HCT116 (cell line): ENCODE results near the gene SLC23A1. TPM values are rescaled to one million over a fixed set of nuclear protein-coding genes. Genes with fewer than 3 reads are reported as not detected.

Experiments
- ATAC-seq: fragments of 200-7000 bp; cut with Tn5 transposase; 2 replicates; pipeline ENCODE4 v1.9.1; 2020; ENCODE audit warnings: mild to moderate bottlenecking, moderate library complexity
- BruUV-seq: library from RNA; stranded (reverse); fragments of 400-500 nt; replicated peaks from 2 replicates; lab custom pipeline; 2021; lab: Mats Ljungman, UMichigan
- CTCF ChIA-PET: fragments of 300-600 bp; sonication (Branson Sonifier 250); formaldehyde crosslinking; loops from one replicate; lab custom pipeline; 2021; ENCODE audit warnings: antibody characterized with exemption; lab: Charles Lee
- POLR2A ChIA-PET: fragments of 300-600, 350-600 bp; sonication (Branson Sonifier 250); formaldehyde crosslinking; loops from one replicate; lab custom pipeline; 2021; ENCODE audit warnings: antibody characterized with exemption; lab: Charles Lee
- RAD21 ChIA-PET, 2 experiments: fragments of 300-600 bp; sonication (Branson Sonifier 250); formaldehyde crosslinking; loops; one replicate each; lab custom pipeline; 2023; ENCODE audit warnings: low total read pairs in 2 of 2; ENCODE audit not compliant: uncharacterized antibody in 2 of 2, unreplicated experiment in 2 of 2, low non-redundant PET in 1 of 2; lab: Charles Lee
- DNase-seq: peaks from one replicate; pipeline ENCODE4 v3.0.0-alpha.2; 2010; ENCODE audit warnings: low read depth, low spot score
- H2AFZ ChIP-seq: fragments of 200-600 bp; shearing (Covaris generic), sonication (generic); 2 replicates; pipeline ENCODE4 v1.6.1; 2017; ENCODE audit warnings: low read depth, mixed run types, mixed read lengths, antibody characterized with exemption, low read length; ENCODE audit not compliant: poor library complexity, severe bottlenecking
- H3K27ac ChIP-seq: 2 replicates; pipeline ENCODE4 v1.5.1; 2012; ENCODE audit warnings: low read depth, low read length
- H3K27me3 ChIP-seq: fragments of 200-600 bp; sonication (generic); 2 replicates; pipeline ENCODE4 v1.6.1; 2016; ENCODE audit warnings: mixed run types, low read length, mixed read lengths; ENCODE audit not compliant: insufficient read depth
- H3K36me3 ChIP-seq, 2 experiments: fragments of 200-500 bp in 1 of 2; fragments of 200-600 bp in 1 of 2; sonication (Bioruptor generic) in 1 of 2; sonication (generic) in 1 of 2; 2 replicates each; pipeline versions ENCODE4 v1.5.1 to v1.6.1; 2014 to 2016; ENCODE audit warnings: low read length in 2 of 2, inconsistent platforms in 1 of 2, mixed read lengths in 1 of 2, mixed run types in 1 of 2; ENCODE audit not compliant: insufficient read depth in 2 of 2, control insufficient read depth in 1 of 2
- H3K4me1 ChIP-seq, 2 experiments: fragments of 200-600 bp in 1 of 2; sonication (generic) in 1 of 2; 2 replicates each; pipeline versions ENCODE4 v1.5.1 to v1.6.1; 2012 to 2017; ENCODE audit warnings: low read length in 2 of 2, inconsistent platforms in 1 of 2, mild to moderate bottlenecking in 1 of 2, mixed read lengths in 1 of 2, mixed run types in 1 of 2, moderate library complexity in 1 of 2; ENCODE audit not compliant: insufficient read depth in 2 of 2, control insufficient read depth in 1 of 2
- H3K4me2 ChIP-seq: fragments of 200-600 bp; sonication (generic); 2 replicates; pipeline ENCODE4 v1.6.1; 2017; ENCODE audit warnings: mixed run types, low read length, mixed read lengths
- H3K4me3 ChIP-seq, 2 experiments: fragments of 200-600 bp in 1 of 2; sonication (generic) in 1 of 2; replicated peaks in 1 of 2; 2 replicates each; pipeline ENCODE4 v1.5.1; 2011 to 2016; ENCODE audit warnings: low read length in 2 of 2, control low read depth in 1 of 2, low read depth in 1 of 2, mild to moderate bottlenecking in 1 of 2, mixed read lengths in 1 of 2, mixed run types in 1 of 2
- H3K79me2 ChIP-seq: fragments of 200-600 bp; sonication (generic); 2 replicates; pipeline ENCODE4 v1.6.1; 2017; ENCODE audit warnings: mild to moderate bottlenecking, mixed run types, low read length, moderate library complexity, mixed read lengths; ENCODE audit not compliant: insufficient read depth
- H3K9ac ChIP-seq: fragments of 200-600 bp; sonication (generic); 2 replicates; pipeline ENCODE4 v1.6.1; 2016; ENCODE audit warnings: low read length, mixed read lengths
- H3K9me2 ChIP-seq: fragments of 200-600 bp; sonication (generic), shearing (Covaris generic); 2 replicates; pipeline ENCODE4 v1.6.1; 2017; ENCODE audit warnings: mixed run types, mild to moderate bottlenecking, moderate library complexity; ENCODE audit not compliant: insufficient read depth
- H3K9me3 ChIP-seq, 2 experiments: fragments of 200-500 bp in 1 of 2; fragments of 200-600 bp in 1 of 2; sonication (Bioruptor generic) in 1 of 2; sonication (generic) in 1 of 2; 2 replicates each; pipeline ENCODE4 v1.6.1; 2014 to 2017; ENCODE audit warnings: low read length in 2 of 2, mixed read lengths in 2 of 2, inconsistent platforms in 1 of 2, low read depth in 1 of 2, mild to moderate bottlenecking in 1 of 2, mixed run types in 1 of 2, moderate library complexity in 1 of 2; ENCODE audit not compliant: control insufficient read depth in 1 of 2, insufficient read depth in 1 of 2
- H4K20me1 ChIP-seq: fragments of 200-600 bp; sonication (generic), shearing (Covaris generic); 2 replicates; pipeline ENCODE4 v1.6.1; 2017; ENCODE audit warnings: mixed run types, mild to moderate bottlenecking, moderate library complexity; ENCODE audit not compliant: insufficient read depth
- ATF3 ChIP-seq: IDR thresholded peaks from 2 replicates; pipeline ENCODE4 v1.6.1; 2012
- CTCF ChIP-seq, 3 experiments: fragments of 200-600 bp in 1 of 3; sonication (generic) in 1 of 3; IDR thresholded peaks in 2 of 3; conservative IDR thresholded peaks in 1 of 3; 2 replicates each; pipeline ENCODE4 v1.5.1; 2012 to 2017; ENCODE audit warnings: low read depth in 2 of 3, low read length in 2 of 3, antibody characterized with exemption in 1 of 3, borderline replicate concordance in 1 of 3, control low read depth in 1 of 3, mild to moderate bottlenecking in 1 of 3, mixed read lengths in 1 of 3, mixed run types in 1 of 3, moderate library complexity in 1 of 3; ENCODE audit not compliant: insufficient read depth in 1 of 3
- EGR1 ChIP-seq: IDR thresholded peaks from 2 replicates; pipeline ENCODE4 v1.6.1; 2012; ENCODE audit warnings: low read depth
- ELF1 ChIP-seq: IDR thresholded peaks from 2 replicates; pipeline ENCODE4 v1.6.1; 2012; ENCODE audit warnings: low read depth, borderline replicate concordance
- EZH2 ChIP-seq: fragments of 200-600 bp; sonication (generic); IDR thresholded peaks from 2 replicates; pipeline ENCODE4 v1.6.1; 2017; ENCODE audit warnings: antibody characterized with exemption, mixed run types
- POLR2AphosphoS5 ChIP-seq: IDR thresholded peaks from 2 replicates; pipeline ENCODE4 v1.6.1; 2011; ENCODE audit warnings: mild to moderate bottlenecking, low read depth, low read length, moderate library complexity
- ZBTB33 ChIP-seq: IDR thresholded peaks from 2 replicates; pipeline ENCODE4 v1.6.1; 2011; ENCODE audit warnings: mild to moderate bottlenecking, low read length, moderate library complexity; ENCODE audit not compliant: insufficient replicate concordance; ENCODE audit errors: extremely low read depth
- ZFX ChIP-seq: fragments of 450-650 bp; IDR thresholded peaks from 2 replicates; pipeline ENCODE4 v1.6.1; 2017
- intact Hi-C: fragments of 100-400 bp; cut with micrococcal nuclease; formaldehyde crosslinking; loops from 2 replicates; pipeline ENCODE4 v1.10.0; 2022
- total RNA-seq: library from RNA; stranded (reverse); gene quantifications from one replicate; pipeline ENCODE4 v1.2.1, GENCODE V29; 2021; ENCODE audit not compliant: unreplicated experiment

The SLC23A1 gene
- total RNA-seq, 1 experiment from 2014 or later: not detected

GRCh38 chr5:139340051-139340450 lies 43.0 kb downstream of the SLC23A1 start:
- ATAC-seq: no peak
- intact Hi-C loops: no loop called here
- ChIA-PET CTCF (interaction anchor here (0.6 to 1.9 kb wide), 2 partner anchors 21 to 590 kb away, joined by 3 to 6 read pairs; no protein-coding TSS in a partner anchor), POLR2A (interaction anchor here (2.8 kb wide), 1 partner anchor 47 kb away, joined by 14 read pairs; the partner anchor contains the start of gene MATR3), RAD21 (no interaction called here)
- no peaks in the 10 kb centered on the region for H3K27me3 ChIP-seq
- H4K20me1 ChIP-seq: peaks cover 6% of the 10 kb centered on the region; the same call in 1 of the 2 replicates
- no peak for TF ChIP-seq POLR2AphosphoS5
- TF ChIP-seq ZFX: no peak
- no peak for TF ChIP-seq ZBTB33
- TF ChIP-seq ELF1: no peak
- TF ChIP-seq CTCF (IDR thresholded peaks at IDR 0.05 in 2 of 3, conservative IDR thresholded peaks at IDR 0.05 in 1 of 3; ENCODE audit: borderline replicate concordance in 1 of 3, insufficient read depth in 1 of 3, low read depth in 2 of 3, low read length in 2 of 3): no peak
- TF ChIP-seq ATF3: no peak
- TF ChIP-seq EZH2: no peak
- TF ChIP-seq EGR1: no peak
- peaks cover 4 to 16% of the 10 kb centered on the region in 2 experiments; a peak in 3 of 4 replicates for H3K4me1 ChIP-seq
- BruUV-seq: no TSS peak
- no peak for DNase-seq
- H2AFZ ChIP-seq: no peak overlapping the region
- 0 out of 4 replicates have a peak, but pooled peaks cover 4% of the 10 kb centered on the region in 2 experiments for H3K36me3 ChIP-seq
- H3K9me2 ChIP-seq: no peaks in the 10 kb centered on the region
- no peak overlapping the region for H3K4me3 ChIP-seq
- no peaks in the 10 kb centered on the region for H3K9me3 ChIP-seq
- no peak overlapping the region for H3K27ac ChIP-seq
- peaks cover 33% of the 10 kb centered on the region for H3K79me2 ChIP-seq
- H3K9ac ChIP-seq: no peak overlapping the region
- no peak overlapping the region for H3K4me2 ChIP-seq
